GM21723 (cell line): Measurements from ENCODE around the gene CMTM1.
"Not testable (repeated sequence)": the region's sequence is repeated elsewhere in the genome, so short reads cannot be mapped to it uniquely, and the experiment has no call there.

Experiments used
- ATAC-seq: cut with Tn5 transposase; IDR thresholded peaks from one replicate; pipeline ENCODE4 v1.9.1; 2021; ENCODE audit warnings: mild to moderate bottlenecking, moderate library complexity; ENCODE audit not compliant: unreplicated experiment

The CMTM1 gene

GRCh38 chr16:66610111-66610820 lies 44.0 kb downstream of the CMTM1 start:
- ATAC-seq = no peak

- ATAC-seq = not testable (repeated sequence)
Measured at GRCh38 chr16:66611911-66612310, 45.7 kb downstream of the CMTM1 start.

DNA sequence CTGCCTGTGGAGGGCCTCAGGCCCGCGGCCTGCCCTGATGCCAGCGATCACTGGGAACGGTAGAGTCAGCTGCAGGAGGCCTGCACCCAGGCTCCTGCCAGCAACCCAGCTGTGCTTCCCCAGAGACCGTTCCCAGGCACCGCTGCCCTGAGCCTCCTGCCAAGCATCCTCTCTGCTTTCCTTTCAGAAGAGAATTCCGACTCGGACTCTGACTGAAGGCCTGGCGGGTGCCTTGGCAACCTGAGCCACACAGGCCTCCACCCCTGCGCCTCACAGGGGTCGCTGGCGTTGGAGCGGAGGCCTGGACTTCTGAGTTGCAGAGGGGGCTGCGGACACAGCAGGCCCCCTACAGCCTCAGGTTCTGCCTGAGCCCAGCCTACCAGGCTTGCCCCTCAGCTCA lies 46.2 kb downstream of the CMTM1 start:
- no peak for ATAC-seq

GRCh38 chr16:66614161-66614802 lies 48.0 kb downstream of the CMTM1 start:
- ATAC-seq = no peak

DNA sequence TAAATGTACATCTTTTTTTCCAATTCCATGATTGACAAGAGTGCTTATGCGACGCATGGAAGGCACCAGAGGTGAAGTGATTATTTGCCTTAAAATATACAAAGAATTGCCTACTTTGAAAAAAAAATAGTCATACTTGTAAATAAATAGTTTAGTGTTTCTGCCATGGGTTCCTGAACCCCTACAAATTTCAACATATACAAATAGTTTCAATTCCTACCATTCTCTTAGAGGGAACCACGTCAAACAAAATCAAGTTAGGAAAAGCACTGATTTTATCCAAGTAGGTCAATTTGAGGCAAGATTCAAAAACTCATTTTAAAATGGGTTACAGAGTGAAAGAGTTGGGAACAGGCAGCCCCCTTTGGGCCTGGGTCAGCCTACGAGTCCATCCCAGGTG lies 49.9 kb downstream of the CMTM1 start:
- ATAC-seq = no peak

DNA sequence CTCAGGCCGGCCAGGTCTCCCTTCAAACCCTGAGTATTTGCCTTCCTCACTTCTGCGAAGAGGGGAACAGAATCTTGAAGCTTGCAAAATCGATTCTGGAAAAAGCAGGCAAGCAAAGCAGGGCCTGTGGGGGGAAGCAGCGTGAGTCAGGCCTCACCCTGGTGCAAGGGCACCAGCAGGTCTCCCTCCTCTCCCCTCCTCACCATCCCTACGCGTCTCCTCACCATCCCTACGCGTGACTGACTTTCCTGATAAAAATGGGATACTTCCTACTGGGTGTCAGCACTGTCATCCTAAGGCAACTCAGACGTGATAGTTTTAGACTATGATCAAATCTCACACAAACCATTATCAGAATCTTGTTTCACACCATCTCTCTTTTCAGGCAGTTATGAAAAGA lies 50.4 kb downstream of the CMTM1 start:
- no peak for ATAC-seq

- ATAC-seq = no peak
Measured at GRCh38 chr16:66617010-66617434, 50.8 kb downstream of the CMTM1 start.

DNA sequence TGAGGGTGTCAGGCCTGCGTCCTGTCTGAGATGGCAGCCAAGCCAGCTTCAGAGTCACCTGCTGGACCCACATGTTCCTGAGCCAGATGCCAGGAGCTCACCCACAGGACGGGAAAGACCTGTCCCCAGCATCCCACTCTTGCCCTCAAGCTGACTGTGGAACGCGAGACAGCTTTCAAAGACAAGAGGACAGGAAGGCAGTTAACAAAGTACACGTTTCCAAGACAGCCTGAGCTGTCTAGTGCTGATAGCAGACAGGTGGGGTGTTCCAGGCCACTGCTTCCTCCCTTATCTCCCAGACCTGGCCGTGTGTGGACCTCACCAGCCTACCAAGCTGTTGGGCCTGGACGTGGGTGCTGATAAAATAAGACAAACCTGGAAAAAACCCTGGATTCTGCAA lies 51.5 kb downstream of the CMTM1 start:
- no peak for ATAC-seq

DNA sequence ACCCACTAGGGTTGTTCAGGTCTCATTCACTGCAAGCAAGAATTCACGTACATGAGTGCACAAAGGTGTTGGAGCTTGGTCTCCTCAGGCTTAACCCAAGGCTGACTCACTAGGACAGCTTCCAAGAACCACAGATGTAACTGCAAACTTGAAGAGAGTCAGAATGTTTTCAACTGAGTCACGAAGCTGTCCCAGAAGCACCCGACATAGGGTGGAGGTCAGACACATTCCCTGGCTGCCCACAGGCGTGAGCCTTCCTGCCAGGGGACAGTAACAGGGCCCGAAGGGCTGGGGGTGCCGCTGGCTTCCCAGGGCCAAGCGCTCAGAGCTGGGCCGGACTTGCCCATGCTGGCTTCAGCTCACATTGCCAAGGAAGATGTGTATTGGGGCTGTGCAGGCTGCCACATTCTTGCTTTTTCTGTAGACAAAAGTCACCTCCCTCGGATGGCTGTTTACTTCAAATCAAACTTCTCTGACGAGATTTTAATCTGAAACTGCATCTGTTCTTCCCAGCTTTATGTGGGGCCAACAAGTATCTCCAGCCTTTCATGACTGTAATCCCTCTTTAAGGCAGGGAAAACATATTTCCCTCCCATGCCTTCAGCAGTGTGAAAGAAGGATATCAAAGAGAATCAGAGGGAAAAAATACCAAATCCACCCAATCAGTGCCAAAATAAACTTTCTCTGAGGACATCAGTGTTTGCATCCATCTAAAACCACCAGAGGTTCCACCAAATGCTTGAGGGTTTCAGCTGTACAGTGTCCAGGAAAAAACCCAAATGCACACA lies 52.5 kb downstream of the CMTM1 start:
- no peak for ATAC-seq

DNA sequence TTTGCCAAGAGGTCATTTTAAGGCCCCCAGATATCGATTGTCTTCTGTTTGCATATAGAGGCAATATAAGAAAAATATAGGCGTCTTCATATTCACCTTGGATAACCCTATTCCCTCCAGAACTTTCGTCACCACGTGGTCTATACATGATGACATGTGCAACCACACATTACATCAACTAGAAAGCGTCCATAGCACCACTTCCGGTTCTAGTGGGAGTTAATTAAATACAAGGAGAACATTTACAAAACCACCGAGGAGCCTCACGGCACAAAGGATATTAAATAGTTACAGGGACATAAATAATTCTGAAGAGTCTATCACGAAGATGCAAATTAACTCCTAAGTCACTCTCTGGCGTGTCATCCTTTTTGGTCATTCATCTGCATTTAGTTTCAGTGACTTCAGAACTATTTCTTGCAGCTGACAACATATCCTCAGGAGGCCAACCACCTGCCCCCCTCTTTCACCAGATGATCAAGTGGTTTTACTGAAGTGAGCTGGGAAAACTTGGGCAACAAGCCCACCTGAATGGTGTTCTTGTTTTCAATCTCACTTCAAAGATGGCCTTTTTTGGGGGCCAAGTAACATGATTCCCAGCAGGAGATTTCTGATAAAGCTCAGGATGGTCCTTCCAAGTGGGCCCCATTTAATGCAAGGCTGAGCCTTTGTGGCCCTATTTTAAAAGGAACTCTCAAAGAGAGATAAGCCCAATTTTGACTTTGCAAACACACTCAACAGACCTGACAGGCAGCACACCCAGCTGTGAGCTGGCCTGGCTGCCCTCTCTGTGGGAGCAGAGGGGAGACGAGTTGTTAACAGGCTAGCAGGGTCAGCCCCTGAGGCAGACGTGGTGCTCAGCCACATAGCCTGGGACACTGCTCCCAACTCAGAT lies 53.5 kb downstream of the CMTM1 start:
- no peak for ATAC-seq

GRCh38 chr16:66620429-66620795 lies 54.2 kb downstream of the CMTM1 start:
- no peak for ATAC-seq

GRCh38 chr16:66621973-66622372 lies 55.7 kb downstream of the CMTM1 start:
- ATAC-seq = no peak

GRCh38 chr16:66622863-66623262 lies 56.6 kb downstream of the CMTM1 start:
- no peak for ATAC-seq

DNA sequence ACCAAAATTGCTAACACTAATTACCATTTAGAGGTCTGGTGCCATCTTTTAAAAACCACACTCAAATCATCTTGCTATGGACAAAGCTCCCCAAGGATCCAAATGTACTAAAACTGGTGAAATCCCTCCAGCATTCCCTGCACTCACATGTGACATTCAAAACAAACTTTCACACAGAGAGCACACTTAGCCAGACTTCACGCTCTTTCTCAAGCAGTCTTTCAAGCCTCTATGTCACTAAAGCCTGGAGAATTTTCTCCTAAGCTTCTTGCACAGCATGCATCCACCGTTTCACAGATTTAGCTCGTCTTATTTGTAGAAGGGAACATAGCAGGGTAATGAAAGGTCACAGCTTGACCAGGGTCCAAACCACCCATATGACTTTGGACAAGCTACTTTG lies 57.5 kb downstream of the CMTM1 start:
- no peak for ATAC-seq

DNA sequence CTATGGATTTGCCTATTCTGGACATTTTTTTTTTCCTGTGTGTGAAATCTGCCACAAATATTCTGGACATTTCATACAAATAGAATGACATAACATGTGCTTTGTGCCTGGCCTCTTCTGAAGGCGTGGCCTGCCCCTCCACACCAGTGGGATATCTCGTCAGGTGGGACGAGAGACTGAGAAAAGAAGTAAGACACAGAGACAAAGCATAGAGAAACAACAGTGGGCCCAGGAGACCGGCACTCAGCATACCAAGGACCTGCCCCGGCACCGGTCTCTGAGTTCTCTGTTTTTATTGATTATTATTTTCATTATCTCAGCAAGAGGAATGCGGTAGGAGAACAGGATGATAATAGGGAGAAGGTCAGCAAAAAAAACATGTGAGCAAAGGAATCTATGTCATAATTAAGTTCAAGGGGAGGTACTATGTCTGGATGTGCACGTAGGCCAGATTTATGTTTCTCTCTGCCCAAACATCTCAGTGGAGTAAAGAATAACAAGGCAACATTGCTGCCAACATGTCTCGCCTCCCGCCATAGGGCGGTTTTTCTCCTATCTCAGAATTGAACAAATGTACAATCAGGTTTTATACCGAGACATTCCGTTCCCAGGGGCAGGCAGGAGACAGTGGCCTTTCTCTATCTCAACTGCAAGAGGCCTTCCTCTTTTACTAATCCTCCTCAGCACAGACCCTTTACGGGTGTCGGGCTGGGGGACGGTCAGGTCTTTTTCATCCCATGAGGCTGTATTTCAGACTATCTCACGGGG lies 61.6 kb downstream of the CMTM1 start:
- not testable (repeated sequence) for ATAC-seq
